T-helper 2 cell treated with Interferon-gamma antibody and Interleukin-4, amounts not matched to agents 100 ng/mL and 5 ng/mL, for 36 hours (primary cell): ENCODE data around the gene CFLAR. TPM values are rescaled to one million over a fixed set of nuclear protein-coding genes. Genes with fewer than 3 reads are reported as not detected.
"Not testable (repeated sequence)": the region's sequence is repeated elsewhere in the genome, so short reads cannot be mapped to it uniquely, and the experiment has no call there.

Source experiments
- intact Hi-C: fragments of 100-400 bp; cut with micrococcal nuclease; formaldehyde crosslinking; loops from one replicate; pipeline ENCODE4 v1.15.1; 2023
- total RNA-seq: library from RNA; stranded (reverse); gene quantifications from 2 replicates; pipeline ENCODE4 v1.2.3, GENCODE V29; 2022

Gene CFLAR
- total RNA-seq, 1 donor from 2014 or later: 117 TPM

DNA sequence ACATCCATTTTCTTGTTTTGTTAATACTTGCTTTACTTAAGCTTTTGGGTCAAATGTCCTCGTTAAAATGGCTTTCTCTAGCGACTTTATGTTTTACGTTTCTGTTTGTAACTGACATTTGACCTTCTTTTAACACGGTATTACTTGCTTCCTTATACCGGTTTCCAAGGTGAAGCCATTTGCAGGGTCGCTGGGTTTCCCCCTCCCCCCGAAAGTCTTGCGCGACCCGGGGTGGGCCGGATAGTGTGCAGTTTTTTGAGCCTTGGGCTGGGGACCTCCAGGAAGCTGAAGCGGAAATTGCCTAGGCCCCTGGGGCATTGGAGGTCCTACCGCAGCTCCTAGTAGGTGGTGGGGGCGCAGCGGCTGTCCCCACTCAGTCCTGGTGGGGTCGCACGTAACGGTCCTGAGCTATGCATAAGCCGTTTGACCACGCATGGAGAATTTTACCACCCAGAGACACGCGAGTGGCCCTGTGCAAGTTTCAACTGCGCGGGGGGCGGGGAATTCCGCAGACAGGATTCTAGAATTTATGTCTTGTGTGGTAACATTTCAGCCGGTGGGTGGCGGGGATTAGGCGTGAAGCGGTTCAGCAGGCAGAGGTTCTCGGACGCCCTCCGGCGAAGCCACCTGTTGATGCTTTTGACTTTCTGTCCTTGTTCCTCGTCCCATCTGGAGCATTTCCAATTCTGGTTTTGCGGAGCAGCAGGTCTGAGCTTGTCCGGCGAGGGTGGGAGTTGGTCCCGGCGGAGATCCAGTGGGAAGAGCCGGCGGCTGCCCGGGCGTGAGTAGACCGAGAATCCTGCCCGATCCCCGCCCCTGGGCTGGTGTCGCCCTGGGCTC is 2.4 kb downstream of the CFLAR start:
- intact Hi-C loops: loop anchor here (1.0 to 5.0 kb wide), 5 partner anchors 40 to 254 kb away; partner anchors contain the start of genes CLK1 and ORC2

DNA sequence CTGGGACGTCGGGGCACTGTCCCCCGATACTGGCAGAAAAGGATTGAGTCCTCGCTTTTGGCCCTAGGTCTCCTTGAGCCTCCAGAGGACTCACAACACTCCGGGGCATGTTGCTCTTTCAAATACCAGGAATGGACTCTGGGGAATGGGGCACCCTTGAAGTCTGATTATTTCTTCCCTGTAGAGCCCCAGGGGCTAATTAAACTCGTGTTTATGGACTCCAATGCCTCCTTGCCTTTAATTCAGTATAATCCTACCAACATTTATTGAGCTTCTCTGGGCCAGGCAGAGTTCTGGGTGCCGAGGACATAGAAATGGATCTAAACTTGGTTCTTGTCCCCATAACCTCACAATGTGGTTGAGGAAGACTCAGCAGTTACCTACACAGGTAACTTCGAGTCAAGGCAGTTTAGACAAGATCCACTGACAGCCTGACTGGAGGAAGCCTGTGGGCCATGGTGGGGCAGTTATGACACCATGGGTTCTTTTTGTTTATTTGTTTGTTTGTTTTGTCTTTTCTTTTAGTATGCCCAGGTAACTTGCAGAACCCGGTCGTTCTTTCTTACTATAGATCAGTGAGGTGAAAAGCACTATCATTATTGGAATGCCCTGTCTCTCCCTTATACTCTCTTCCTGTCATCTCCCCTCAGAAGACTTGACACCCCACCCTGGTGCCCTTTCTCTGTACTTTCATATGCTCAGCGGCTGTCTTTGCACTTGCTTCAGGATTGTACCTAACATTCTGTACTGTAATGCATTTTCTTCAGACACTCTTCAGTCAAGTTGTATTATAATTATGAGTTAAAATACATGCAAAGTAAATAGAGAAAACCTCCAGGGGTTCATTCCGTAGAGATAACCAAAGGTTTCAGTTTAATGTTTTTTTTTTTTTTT is 3.2 kb downstream of the CFLAR start:
- intact Hi-C loops: loop anchor here (1.0 to 5.0 kb wide), 8 partner anchors 8 to 308 kb away; partner anchors contain the start of genes BZW1, CLK1 and ORC2

DNA sequence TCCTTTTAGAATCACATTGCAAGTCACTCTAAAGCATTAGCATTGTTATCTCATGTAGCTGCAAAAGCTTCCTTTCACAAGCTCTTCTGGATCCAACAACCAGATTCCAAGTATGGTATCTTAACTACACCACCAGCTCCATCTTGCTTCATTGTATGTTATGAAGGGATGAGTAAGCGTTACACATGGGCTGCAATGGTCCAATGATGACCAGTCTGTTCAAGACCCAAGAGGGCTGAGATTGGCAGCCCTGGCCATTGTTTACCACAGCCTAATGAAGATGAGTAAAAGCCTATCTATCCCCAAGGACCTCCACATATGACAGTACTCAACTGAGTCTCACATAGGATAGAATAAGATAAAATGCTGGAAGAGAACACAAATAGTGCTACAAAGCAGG is 6.3 kb downstream of the CFLAR start:
- intact Hi-C loops: no loop called here

DNA sequence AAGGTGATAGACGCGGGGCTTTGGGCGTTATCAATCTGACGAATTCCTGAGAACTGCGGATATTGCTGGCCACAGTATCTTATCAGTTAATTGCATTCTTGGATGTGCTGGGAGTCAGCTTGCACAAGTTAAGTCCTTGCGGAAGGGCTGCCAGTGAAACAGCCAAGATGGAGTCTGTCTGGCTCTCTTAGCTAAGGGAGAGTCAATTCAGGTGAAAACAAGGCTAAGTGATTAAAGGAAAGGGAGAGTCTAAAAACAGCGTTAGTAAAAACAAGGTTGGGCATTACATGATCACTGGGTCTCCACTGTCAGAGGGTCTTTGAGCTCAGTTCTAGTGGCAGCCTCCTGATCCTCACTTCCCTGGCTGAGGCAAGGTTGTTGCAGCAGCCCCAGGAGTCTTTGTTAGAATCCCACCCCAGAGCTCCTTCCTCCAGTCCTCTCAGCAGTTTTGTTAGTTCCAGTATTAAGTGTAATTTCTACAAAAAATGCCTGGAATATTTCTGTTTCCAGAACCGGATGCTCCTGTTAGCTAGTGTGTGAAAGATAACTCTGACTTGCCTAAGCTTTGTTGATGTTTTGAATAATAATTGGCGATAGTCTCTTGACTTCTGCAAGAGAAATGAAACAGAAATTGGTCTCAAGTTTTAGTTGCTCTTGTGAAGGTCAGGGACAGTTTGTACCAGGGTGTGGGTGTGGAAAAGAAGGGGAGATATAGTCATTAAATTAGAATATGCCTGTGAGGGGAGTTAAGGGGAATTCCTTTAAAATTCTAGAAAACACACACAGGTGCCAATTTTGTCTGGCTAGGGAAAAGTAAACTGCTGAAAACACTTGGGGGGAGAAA is 10.6 kb downstream of the CFLAR start:
- intact Hi-C loops: loop anchor here (1.0 kb wide), 1 partner anchor 7 kb away; no protein-coding TSS in a partner anchor

DNA sequence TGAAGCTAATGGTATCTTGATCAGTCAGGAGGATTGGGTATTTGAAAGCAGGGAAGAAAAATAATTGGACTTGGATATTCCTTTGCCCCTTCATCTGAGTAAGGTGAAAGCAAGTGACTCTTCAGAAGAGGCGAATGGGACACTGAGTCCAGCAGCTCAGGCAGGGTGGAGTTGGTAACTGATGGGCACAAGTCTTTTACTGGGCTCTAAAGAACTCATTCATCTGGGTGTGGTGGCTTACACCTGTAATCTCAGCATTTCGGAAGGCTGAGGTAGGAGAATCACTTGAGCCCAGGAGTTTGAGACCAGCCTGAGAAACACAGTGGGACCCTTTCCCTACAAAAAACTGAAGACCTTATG is 11.2 kb downstream of the CFLAR start:
- intact Hi-C loops: loop anchor here (1.0 kb wide), 1 partner anchor 8 kb away; no protein-coding TSS in a partner anchor

DNA sequence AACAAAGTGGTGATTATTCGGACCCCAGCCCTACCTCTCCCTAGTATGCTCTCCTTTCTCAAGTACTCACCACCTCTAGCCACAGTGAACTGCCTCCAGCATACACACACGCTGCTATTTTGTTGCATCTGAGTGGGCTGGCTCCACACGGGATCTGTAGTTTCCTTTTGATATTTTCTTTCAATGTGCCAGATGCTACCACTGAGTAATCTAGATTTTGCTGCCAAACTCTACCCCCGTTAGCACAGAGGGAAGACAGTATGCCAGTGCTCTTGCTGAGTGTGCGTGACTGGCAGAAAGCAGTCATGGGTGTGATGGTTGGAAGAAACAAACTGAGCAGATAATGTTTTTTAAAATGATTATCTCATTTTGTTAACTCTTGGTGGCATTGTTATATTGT is 11.6 kb downstream of the CFLAR start:
- intact Hi-C loops: loop anchor here (1.0 kb wide), 1 partner anchor 8 kb away; no protein-coding TSS in a partner anchor

DNA sequence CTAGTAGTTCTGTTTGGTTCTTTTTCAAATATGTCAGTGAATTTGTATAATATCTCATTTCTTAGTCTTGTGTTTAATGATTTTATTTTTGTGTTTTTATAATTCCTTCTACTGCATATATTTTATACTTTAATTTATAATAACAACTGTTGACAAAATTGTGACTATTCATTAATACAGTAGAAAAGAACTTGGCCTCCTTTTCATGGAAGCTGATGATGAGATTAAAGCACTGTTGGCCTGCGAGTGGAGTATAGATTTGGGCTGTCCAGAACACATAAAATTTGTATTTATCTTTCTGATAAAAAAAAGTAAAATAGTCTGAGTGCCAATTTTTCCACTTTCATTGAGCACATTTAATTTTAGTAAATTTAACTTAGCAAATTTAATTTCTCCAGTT is 12.1 kb downstream of the CFLAR start:
- intact Hi-C loops: no loop called here

DNA sequence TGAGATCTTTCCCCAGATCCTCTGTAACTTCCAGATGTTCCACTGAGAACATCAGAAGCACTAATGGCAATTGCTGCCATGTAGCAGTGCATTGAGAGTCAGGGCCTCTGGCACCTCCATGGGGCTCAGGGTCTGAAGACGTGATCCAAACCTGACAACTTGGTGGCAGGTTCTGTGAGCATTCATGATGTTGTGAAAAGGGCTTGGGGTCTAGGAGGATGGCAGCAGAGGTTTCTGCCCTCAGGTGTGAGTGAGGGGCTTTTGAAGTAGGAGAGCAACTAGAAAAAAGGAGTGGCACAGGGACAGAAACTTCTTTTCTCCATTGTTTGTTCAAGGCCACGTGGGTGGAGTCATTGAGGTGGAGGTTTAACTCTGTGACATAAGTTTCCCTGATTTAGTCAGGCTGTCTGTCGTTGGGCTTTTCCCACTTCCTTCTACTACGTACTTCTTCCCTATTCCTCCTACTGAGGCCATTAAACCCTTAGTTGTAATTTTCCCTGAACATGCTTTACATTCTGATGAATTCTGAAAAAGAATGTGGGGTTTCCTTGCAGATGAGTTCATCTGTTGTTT is 13.1 kb downstream of the CFLAR start:
- intact Hi-C loops: loop anchor here (1.0 kb wide), 1 partner anchor 103 kb away; no protein-coding TSS in a partner anchor

DNA sequence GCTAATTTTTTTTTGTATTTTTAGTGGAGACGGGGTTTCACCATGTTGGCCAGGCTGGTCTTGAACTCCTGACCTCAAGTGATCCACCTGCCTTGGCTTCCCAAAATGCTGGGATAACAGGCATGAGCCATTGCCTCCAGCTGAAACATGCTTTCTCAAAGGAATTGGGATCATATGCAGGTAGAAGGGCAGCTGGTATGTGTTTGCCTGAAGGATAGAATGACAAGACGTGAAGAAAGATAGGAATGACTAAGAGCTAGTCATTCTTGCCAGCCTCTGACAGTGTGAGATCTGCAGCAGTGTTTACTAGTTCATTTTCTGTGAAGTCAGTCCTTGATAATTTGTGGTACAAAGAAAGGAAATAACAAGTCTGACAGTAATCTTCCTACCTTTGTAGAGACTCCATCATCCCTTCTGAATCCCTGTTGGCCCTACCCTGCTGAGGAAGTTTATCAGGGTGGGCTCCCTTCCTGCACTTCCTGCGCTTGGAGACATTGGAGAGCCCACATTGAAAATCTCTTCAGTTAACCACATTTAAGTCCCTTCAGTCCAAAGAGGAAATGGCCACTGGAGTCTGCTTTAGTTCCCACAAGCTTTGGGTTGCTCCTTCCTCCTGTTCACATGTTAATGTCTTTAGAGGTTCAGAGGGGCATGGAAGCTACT is 14.7 kb downstream of the CFLAR start:
- intact Hi-C loops: loop anchor here (2.0 kb wide), 2 partner anchors 14 kb away; partner anchors contain the start of gene CFLAR

DNA sequence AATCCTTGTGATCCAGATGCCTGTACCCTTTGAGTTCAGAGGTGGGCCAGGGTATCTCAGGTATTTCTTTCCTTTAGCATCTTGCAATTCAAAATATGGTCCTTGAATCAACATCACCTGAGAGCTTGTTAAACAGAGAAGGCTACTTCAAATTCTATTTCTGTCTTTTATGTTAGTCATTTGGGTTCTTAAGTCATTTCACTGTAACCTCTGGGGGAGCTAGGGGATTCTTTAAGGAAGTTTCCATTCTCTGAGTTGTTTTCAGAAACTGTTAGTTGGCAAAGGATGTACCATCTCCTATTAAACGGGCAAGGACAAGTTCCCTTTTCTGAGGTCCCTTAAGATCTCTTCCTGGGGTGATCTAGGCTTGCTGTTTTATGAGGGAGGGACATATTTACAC is 16.6 kb downstream of the CFLAR start:
- intact Hi-C loops: no loop called here

DNA sequence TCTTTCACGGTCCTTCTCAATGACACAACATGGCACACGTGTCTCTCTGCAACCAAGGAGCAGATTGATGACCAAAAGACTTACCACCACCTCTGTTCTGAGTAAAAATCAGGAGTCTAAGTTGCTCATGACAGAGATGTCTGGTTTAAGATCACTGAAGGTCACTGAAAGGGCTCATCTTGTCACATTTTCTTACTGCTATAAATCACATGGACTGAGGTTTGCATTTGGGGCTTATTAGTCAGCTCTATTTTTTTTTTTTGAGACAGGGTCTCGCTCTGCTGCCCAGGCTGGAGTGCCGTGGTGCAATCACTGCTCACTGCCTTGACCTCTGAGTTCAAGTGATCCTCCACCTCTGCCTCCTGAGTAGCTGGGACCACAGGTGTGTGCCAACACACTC is 19.4 kb downstream of the CFLAR start:
- intact Hi-C loops: no loop called here

DNA sequence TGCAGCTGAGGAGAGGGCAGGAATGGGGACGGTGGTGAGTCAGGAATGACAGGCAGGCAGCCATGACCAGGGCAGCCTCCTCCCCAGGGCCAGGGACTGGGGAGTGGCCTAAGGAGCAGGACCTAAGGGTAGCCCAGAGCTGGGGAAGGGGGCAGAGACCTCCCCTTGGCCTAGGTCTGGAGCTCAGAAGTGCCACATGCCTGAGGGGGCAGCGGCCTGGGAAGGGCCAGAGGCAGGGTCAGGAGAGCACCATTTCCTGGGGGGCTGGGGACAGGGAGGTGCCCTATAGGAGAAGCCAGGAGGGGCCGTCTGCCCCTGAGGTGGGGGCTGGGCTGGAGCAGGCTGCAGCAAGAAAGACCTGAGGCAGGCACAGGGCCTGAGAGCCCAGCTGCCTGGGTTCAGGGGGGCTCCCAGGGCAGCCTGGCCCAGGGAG is 20.9 kb downstream of the CFLAR start:
- intact Hi-C loops: no loop called here

DNA sequence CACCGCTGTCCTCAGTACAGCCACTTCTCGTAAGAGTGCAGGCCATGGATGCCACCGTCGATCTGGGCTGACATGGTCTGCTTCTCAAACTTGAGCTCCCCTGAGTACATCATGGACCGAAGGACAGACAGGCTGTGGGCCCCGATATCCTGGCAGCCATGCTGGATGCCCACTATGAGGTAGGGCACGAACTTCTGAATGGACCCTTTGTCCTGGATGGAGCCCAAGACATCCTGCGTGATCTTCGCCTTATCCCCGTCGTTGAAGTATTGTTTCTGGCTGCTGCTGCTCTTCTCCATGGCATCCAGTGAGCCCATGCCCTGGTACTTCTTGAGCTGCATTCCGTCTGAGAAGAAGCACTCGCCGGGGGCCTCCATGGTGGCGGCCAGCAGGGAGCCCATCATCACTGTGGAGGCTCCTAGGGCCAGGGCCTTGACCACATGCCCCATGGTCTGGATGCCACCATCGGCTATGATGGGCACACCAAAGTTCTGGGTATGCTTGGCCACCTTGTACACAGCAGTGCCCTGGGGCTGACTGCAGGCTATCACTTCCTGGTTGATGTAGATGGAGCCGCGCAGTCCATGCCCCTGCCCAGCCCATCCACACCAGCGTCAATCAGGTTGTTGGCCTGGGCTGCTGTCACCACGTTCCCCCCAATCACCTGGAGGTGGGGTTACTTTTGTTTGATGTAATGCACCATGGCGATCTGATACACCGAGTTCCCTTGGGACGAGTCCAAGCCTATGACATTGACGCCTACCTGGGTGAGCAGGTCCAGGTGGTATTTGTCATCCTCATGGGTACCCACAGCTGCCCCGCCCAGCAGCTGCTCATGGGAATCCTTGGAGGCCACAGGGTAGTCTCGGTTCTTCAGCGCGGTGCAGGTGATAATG is 21.8 kb downstream of the CFLAR start:
- intact Hi-C loops: no loop called here

DNA sequence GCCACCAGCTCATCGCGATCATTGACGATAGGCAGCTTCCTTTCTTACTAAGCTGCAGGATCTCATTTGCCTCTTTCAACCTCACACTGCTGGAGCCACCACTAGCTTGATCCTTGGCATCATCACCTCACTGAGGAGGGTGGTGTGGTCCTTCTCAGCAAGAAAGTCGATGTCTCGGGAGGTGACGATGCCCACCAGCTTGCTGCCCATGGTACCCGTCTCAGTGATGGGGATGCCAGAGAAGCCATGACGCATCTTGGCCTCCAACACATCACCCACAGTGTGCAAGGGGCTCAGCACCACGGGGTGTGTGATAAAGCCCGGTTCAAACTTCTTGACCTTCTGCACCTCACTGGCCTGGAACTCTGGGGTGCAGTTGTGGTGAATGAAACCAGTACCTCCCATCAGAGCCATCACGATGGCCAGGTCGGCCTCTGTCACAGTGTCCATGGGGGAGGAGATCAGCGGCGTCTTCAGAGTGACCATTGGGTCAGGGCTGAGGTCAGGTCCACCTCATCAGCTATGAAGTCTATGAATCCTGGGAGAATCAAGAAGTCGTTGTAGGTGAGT is 22.5 kb downstream of the CFLAR start:
- intact Hi-C loops: no loop called here

DNA sequence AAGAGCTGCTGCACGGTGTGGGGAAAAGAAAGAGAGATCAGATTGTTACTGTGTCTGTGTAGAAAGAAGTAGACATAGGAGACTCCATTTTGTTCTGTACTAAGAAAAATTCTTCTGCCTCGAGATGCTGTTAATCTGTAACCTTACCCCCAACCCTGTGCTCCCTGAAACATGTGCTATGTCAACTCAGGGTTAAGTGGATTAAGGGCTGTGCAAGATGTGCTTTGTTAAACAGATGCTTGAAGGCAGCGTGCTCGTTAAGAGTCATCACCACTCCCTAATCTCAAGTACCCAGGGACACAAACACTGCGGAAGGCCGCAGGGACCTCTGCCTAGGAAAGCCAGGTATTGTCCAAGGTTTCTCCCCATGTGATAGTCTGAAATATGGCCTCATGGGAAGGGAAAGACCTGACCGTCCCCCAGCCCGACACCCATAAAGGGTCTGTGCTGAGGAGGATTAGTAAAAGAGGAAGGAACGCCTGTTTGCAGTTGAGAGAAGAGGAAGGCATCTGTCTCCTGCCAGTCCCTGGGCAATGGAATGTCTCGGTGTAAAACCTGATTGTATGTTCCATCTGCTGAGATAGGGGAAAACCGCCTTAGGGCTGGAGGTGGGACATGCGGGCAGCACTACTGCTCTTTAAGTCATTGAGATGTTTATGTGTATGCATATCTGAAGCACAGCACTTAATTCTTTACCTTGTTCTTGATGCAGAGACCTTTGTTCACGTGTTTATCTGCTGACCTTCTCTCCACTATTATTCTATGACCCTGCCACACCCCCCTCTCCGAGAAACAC is 23.2 kb downstream of the CFLAR start:
- intact Hi-C loops: not testable (repeated sequence)

DNA sequence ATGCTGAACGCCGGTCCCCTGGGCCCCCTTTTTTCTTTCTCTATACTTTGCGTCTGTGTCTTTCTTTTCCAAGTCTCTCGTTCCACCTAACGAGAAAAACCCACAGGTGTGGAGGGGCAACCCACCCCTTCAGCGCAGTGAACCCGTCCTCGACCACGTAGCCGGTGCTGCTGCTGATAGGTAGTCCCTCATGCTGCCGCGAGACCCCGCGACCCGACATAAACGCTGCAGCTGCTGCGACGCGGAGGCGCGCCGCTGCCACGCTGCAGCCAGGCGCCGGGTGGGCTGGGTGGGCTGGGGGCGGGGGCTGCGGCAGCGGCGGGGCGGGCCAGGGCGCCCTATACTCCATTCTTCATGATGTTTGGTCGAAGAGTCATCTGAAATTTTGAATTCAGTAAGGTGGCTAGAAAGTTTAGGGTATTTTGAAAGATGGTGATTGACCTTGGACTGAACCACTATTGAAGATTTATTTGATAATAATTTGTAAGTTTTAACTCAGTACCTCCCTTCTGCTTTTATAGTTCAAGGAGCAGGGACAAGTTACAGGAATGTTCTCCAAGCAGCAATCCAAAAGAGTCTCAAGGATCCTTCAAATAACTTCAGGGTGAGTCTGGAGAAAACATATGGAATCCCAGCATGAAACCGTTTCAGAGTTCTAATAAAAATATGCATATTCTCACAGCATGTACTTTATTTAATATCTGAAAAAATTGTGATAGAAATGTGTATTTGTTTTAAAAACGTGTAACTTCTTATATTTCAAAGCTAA is 24.1 kb downstream of the CFLAR start:
- intact Hi-C loops: no loop called here
